SK-N-SH (cell line): ENCODE measurements around the gene TNFAIP3.

Experiments used
- CTCF ChIP-seq: fragments of 200-600 bp; sonication (generic); IDR thresholded peaks from 2 replicates; pipeline ENCODE4 v1.6.1; 2017; ENCODE audit warnings: antibody characterized with exemption, mild to moderate bottlenecking, moderate library complexity
- EP300 ChIP-seq, 2 experiments: IDR thresholded peaks; 2 replicates each; pipeline versions ENCODE4 v1.4.0 to v1.6.1; 2012; ENCODE audit warnings: borderline replicate concordance in 1 of 2, low read depth in 1 of 2, low read length in 1 of 2
- NRF1 ChIP-seq: IDR thresholded peaks from 2 replicates; pipeline ENCODE4 v1.6.1; 2012; ENCODE audit warnings: low read depth, mild to moderate bottlenecking, low read length
- SIN3A ChIP-seq: IDR thresholded peaks from 2 replicates; pipeline ENCODE4 v1.6.1; 2012; ENCODE audit warnings: low read depth, mild to moderate bottlenecking, low read length, moderate library complexity, borderline replicate concordance
- TCF12 ChIP-seq: IDR thresholded peaks from 2 replicates; pipeline ENCODE4 v1.4.0; 2012
- YY1 ChIP-seq: IDR thresholded peaks from 2 replicates; pipeline ENCODE4 v1.4.0; 2012; ENCODE audit warnings: low read depth, mild to moderate bottlenecking

GRCh38 chr6:137819740-137820139, 47.3 kb upstream of the TNFAIP3 start:
- TF ChIP-seq CTCF: no peak
- TF ChIP-seq EP300 (IDR thresholded peaks at IDR 0.05; ENCODE audit: borderline replicate concordance in 1 of 2, low read depth in 1 of 2, low read length in 1 of 2): no peak
- no peak for TF ChIP-seq TCF12
- no peak for TF ChIP-seq NRF1
- no peak for TF ChIP-seq YY1
- TF ChIP-seq SIN3A: no peak
